ENCODE results near the gene C1QL1.

Gene C1QL1

GRCh38 chr17:44996304-44996703 lies 28.2 kb upstream of the C1QL1 start:
- Histone ChIP-seq H3K79me2 (ENCODE audit: low read length) (no peaks in the 10 kb centered on the region), H3K27me3 (ENCODE audit: low read depth, low read length) (no peaks in the 10 kb centered on the region), H2AFZ (ENCODE audit: low read depth, low read length) (no peak overlapping the region), H3K4me1 (ENCODE audit: low read length) (no peaks in the 10 kb centered on the region), H3K9ac (ENCODE audit: low read length) (no peak overlapping the region), H3K9me3 (ENCODE audit: insufficient read depth, low read length) (no peaks in the 10 kb centered on the region), H3K4me2 (ENCODE audit: low read length) (no peak overlapping the region), H3K4me3 (ENCODE audit: low read length) (no peak overlapping the region), H3K36me3 (replicated peaks; ENCODE audit: low read depth, low read length) (no peaks in the 10 kb centered on the region), H3K27ac (ENCODE audit: low read length) (no peak overlapping the region), H4K20me1 (ENCODE audit: insufficient read depth, low read length) (no peaks in the 10 kb centered on the region)
- TF ChIP-seq CTCF (IDR thresholded peaks at IDR 0.05; ENCODE audit: low read depth, low read length) (no peak), EZH2phosphoT487 (IDR thresholded peaks at IDR 0.05; ENCODE audit: low read depth) (no peak)

- Histone ChIP-seq H3K27me3 (ENCODE audit: low read depth, low read length) (no peaks in the 10 kb centered on the region), H3K4me2 (ENCODE audit: low read length) (no peak overlapping the region), H3K9me3 (ENCODE audit: insufficient read depth, low read length) (no peaks in the 10 kb centered on the region), H3K4me3 (ENCODE audit: low read length) (no peak overlapping the region), H3K79me2 (ENCODE audit: low read length) (no peaks in the 10 kb centered on the region), H2AFZ (ENCODE audit: low read depth, low read length) (no peak overlapping the region), H3K36me3 (replicated peaks; ENCODE audit: low read depth, low read length) (no peaks in the 10 kb centered on the region), H3K4me1 (ENCODE audit: low read length) (no peaks in the 10 kb centered on the region), H4K20me1 (ENCODE audit: insufficient read depth, low read length) (no peaks in the 10 kb centered on the region), H3K27ac (ENCODE audit: low read length) (no peak overlapping the region), H3K9ac (ENCODE audit: low read length) (no peak overlapping the region)
- TF ChIP-seq EZH2phosphoT487 (IDR thresholded peaks at IDR 0.05; ENCODE audit: low read depth) = no peak
- TF ChIP-seq CTCF (IDR thresholded peaks at IDR 0.05; ENCODE audit: low read depth, low read length) = no peak
Measured at GRCh38 chr17:44995436-44996001, 27.4 kb upstream of the C1QL1 start.

- no peaks in the 10 kb centered on the region for H3K36me3 ChIP-seq (replicated peaks; ENCODE audit: low read depth, low read length)
- H2AFZ ChIP-seq (ENCODE audit: low read depth, low read length) = no peak overlapping the region
- H3K4me1 ChIP-seq (ENCODE audit: low read length) = peaks cover 4% of the 10 kb centered on the region; the same call in 1 of the 2 replicates
- no peak overlapping the region for H3K27ac ChIP-seq (ENCODE audit: low read length)
- H3K27me3 ChIP-seq (ENCODE audit: low read depth, low read length) = no peaks in the 10 kb centered on the region
- H3K9ac ChIP-seq (ENCODE audit: low read length) = no peak overlapping the region
- H4K20me1 ChIP-seq (ENCODE audit: insufficient read depth, low read length) = no peaks in the 10 kb centered on the region
- H3K4me3 ChIP-seq (ENCODE audit: low read length) = no peak overlapping the region
- no peaks in the 10 kb centered on the region for H3K79me2 ChIP-seq (ENCODE audit: low read length)
- no peak for TF ChIP-seq CTCF (IDR thresholded peaks at IDR 0.05; ENCODE audit: low read depth, low read length)
- no peak for TF ChIP-seq EZH2phosphoT487 (IDR thresholded peaks at IDR 0.05; ENCODE audit: low read depth)
- H3K9me3 ChIP-seq (ENCODE audit: insufficient read depth, low read length) = no peaks in the 10 kb centered on the region
- no peak overlapping the region for H3K4me2 ChIP-seq (ENCODE audit: low read length)
Measured at GRCh38 chr17:44992242-44992939, 24.3 kb upstream of the C1QL1 start.

GRCh38 chr17:44990994-44991393 lies 22.9 kb upstream of the C1QL1 start:
- no peaks in the 10 kb centered on the region for H3K36me3 ChIP-seq (replicated peaks; ENCODE audit: low read depth, low read length)
- H3K27me3 ChIP-seq (ENCODE audit: low read depth, low read length) = peaks cover under 1% of the 10 kb centered on the region; the same call in 1 of the 2 replicates
- TF ChIP-seq CTCF (IDR thresholded peaks at IDR 0.05; ENCODE audit: low read depth, low read length) = no peak
- TF ChIP-seq EZH2phosphoT487 (IDR thresholded peaks at IDR 0.05; ENCODE audit: low read depth) = no peak

More at GRCh38 chr17:44990994-44991393, 22.9 kb upstream of the C1QL1 start:
- H3K9ac ChIP-seq (ENCODE audit: low read length) = no peak overlapping the region
- no peak overlapping the region for H2AFZ ChIP-seq (ENCODE audit: low read depth, low read length)
- H3K4me2 ChIP-seq (ENCODE audit: low read length) = no peak overlapping the region
- H3K4me3 ChIP-seq (ENCODE audit: low read length) = no peak overlapping the region
- no peaks in the 10 kb centered on the region for H3K79me2 ChIP-seq (ENCODE audit: low read length)
- H3K4me1 ChIP-seq (ENCODE audit: low read length) = peaks cover 4% of the 10 kb centered on the region; the same call in 1 of the 2 replicates
- H3K27ac ChIP-seq (ENCODE audit: low read length) = no peak overlapping the region
- no peaks in the 10 kb centered on the region for H3K9me3 ChIP-seq (ENCODE audit: insufficient read depth, low read length)
- no peaks in the 10 kb centered on the region for H4K20me1 ChIP-seq (ENCODE audit: insufficient read depth, low read length)
